Vagina (tissue), 2 donors: Measurements from ENCODE around the gene NUP93. TPM values are rescaled to one million over a fixed set of nuclear protein-coding genes. Genes with fewer than 3 reads are reported as not detected.

Experiments
- DNase-seq, 2 donors: peaks; one replicate each; pipeline ENCODE4 v3.0.0-alpha.2; 2017; ENCODE audit errors: extremely low spot score in 2 of 2
- H3K27ac ChIP-seq: fragments of 200-600 bp; sonication (generic); one replicate; pipeline ENCODE4 v1.5.1; 2019
- H3K27me3 ChIP-seq: fragments of 200-600 bp; sonication (generic); one replicate; pipeline ENCODE4 v1.5.1; 2019
- H3K36me3 ChIP-seq, 2 donors: fragments of 200-600 bp; sonication (generic); one replicate each; pipeline ENCODE4 v1.5.1; 2017 to 2019
- H3K4me1 ChIP-seq: fragments of 200-600 bp; sonication (generic); one replicate; pipeline ENCODE4 v1.5.1; 2019
- H3K4me3 ChIP-seq, 2 donors: fragments of 200-600 bp; sonication (generic); 1 replicate in 1 of 2; 2 replicates in 1 of 2; pipeline ENCODE4 v1.5.1; 2016 to 2019
- H3K9me3 ChIP-seq: fragments of 200-600 bp; sonication (generic); one replicate; pipeline ENCODE4 v1.5.1; 2019
- POLR2A ChIP-seq, 2 donors: fragments of 450-650 bp; IDR thresholded peaks; one replicate each; pipeline ENCODE4 v1.6.1; 2017; ENCODE audit warnings: antibody characterized with exemption in 2 of 2, mild to moderate bottlenecking in 2 of 2, moderate library complexity in 2 of 2
- POLR2AphosphoS5 ChIP-seq, 2 donors: sonication (generic); formaldehyde crosslinking; IDR thresholded peaks; one replicate each; pipeline ENCODE4 v1.9.0; 2017; ENCODE audit warnings: antibody characterized with exemption in 2 of 2, mild to moderate bottlenecking in 2 of 2, low read depth in 1 of 2; ENCODE audit not compliant: insufficient read depth in 1 of 2
- intact Hi-C: fragments of 100-400 bp; cut with DNase I; formaldehyde crosslinking; loops from one replicate; pipeline ENCODE4 v1.15.1; 2023
- total RNA-seq: library from RNA; depleted of rRNA; stranded (reverse); fragments of >200 nt; gene quantifications from one replicate; pipeline ENCODE4 v1.2.3, GENCODE V29; 2016
- TF ChIP-seq, protein P1 (sequence below), 3 experiments: fragments of 450-650 bp in 2 of 3; fragments of 200-600 bp in 1 of 3; sonication (generic) in 1 of 3; IDR thresholded peaks; one replicate each; pipeline ENCODE4 v1.5.1; 2017 to 2019; ENCODE audit warnings: antibody characterized with exemption in 3 of 3, mild to moderate bottlenecking in 2 of 3, moderate library complexity in 2 of 3

NUP93 gene
- total RNA-seq, 1 donor from 2014 or later, result 43.7 TPM

DNA sequence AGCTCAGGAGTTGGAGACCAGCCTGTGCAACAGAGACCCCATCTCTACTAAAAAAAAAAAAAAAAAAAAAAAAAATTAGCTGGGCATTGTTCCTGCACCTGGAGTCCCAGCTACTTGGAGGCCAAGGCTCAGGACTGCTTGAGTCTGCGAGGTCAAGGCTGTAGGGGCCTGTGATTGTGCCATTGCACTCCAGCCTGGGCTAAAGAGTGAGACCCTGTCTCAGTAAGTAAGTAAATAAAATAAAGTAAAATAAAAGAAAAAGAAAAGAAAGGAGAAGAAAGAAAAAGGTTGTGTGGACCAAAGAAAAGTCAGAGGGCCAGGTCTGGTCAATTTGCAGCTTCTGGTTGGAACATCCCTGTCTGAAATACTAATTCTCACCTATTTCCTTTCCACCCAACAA lies 29.3 kb upstream of the NUP93 start:
- H3K27ac ChIP-seq, result no peak overlapping the region
- no peaks in the 10 kb centered on the region for H3K36me3 ChIP-seq
- intact Hi-C loops, result loop anchor here (5.0 to 10.0 kb wide), 2 partner anchors 98 to 186 kb away; no protein-coding TSS in a partner anchor
- peak in 1 of 2 donors; percentile 64 for DNase-seq
- no peaks in the 10 kb centered on the region for H3K9me3 ChIP-seq
- TF ChIP-seq, protein P1, sequence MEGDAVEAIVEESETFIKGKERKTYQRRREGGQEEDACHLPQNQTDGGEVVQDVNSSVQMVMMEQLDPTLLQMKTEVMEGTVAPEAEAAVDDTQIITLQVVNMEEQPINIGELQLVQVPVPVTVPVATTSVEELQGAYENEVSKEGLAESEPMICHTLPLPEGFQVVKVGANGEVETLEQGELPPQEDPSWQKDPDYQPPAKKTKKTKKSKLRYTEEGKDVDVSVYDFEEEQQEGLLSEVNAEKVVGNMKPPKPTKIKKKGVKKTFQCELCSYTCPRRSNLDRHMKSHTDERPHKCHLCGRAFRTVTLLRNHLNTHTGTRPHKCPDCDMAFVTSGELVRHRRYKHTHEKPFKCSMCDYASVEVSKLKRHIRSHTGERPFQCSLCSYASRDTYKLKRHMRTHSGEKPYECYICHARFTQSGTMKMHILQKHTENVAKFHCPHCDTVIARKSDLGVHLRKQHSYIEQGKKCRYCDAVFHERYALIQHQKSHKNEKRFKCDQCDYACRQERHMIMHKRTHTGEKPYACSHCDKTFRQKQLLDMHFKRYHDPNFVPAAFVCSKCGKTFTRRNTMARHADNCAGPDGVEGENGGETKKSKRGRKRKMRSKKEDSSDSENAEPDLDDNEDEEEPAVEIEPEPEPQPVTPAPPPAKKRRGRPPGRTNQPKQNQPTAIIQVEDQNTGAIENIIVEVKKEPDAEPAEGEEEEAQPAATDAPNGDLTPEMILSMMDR (IDR thresholded peaks at IDR 0.05), result no peak
- TF ChIP-seq POLR2AphosphoS5 (IDR thresholded peaks at IDR 0.05; ENCODE audit: insufficient read depth in 1 of 2, low read depth in 1 of 2) (no peak), POLR2A (IDR thresholded peaks at IDR 0.05) (no peak)
- no peaks in the 10 kb centered on the region for H3K27me3 ChIP-seq
- H3K4me3 ChIP-seq, result no peak overlapping the region
- H3K4me1 ChIP-seq, result no peaks in the 10 kb centered on the region

DNA sequence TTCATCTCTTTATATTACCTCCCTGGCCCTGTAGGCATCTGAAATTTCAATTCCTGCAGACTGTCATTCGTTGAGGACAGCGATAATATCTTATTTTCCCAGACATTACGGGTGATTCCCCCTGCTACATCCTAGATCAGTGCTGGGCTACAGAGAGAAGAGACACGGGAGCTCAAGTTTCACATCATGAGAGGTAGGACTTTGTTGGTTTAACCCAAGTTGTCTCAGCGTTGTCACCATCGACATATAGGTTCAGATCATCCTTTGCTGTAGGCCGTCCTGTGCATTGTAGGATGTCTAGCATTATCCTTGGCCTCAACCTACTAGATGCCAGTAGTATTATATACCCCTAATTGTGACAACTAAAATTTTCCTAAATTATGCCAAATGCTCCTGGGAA lies 28.4 kb upstream of the NUP93 start:
- Histone ChIP-seq H3K4me3 (no peak overlapping the region), H3K4me1 (no peaks in the 10 kb centered on the region), H3K27me3 (no peaks in the 10 kb centered on the region), H3K27ac (no peak overlapping the region), H3K36me3 (no peaks in the 10 kb centered on the region), H3K9me3 (no peaks in the 10 kb centered on the region)
- TF ChIP-seq, protein P1 (IDR thresholded peaks at IDR 0.05), result no peak
- TF ChIP-seq POLR2A (IDR thresholded peaks at IDR 0.05), result no peak
- no peak for TF ChIP-seq POLR2AphosphoS5 (IDR thresholded peaks at IDR 0.05; ENCODE audit: insufficient read depth in 1 of 2, low read depth in 1 of 2)
- intact Hi-C loops, result loop anchor here (5.0 to 10.0 kb wide), 2 partner anchors 99 to 187 kb away; no protein-coding TSS in a partner anchor
- no peak for DNase-seq

DNA sequence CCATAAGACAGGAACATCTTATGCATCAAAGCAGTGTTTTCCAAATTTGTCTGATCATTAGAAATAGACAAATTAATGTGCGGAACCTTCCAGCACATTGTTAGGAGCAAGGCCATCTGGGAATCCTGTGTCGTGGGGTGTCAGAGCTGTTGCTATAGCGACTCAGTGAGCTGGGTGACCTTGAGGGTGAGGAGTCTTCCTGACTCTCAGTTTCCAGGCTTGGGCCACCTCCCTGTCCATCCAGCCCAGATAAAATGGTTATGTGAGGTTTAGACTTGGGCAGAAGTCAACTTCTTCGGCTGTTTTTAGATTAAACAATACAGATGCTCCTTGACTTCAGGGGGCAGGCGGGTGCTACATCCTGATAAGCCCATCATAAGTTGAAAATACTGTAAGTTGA lies 27.1 kb upstream of the NUP93 start:
- no peaks in the 10 kb centered on the region for H3K9me3 ChIP-seq
- no peak overlapping the region for H3K27ac ChIP-seq
- no peaks in the 10 kb centered on the region for H3K4me1 ChIP-seq
- no peaks in the 10 kb centered on the region for H3K27me3 ChIP-seq
- no peak overlapping the region for H3K4me3 ChIP-seq
- intact Hi-C loops, result loop anchor here (5.0 to 10.0 kb wide), 2 partner anchors 101 to 188 kb away; no protein-coding TSS in a partner anchor
- peak in 1 of 2 donors; percentile 81 for DNase-seq
- TF ChIP-seq POLR2A (IDR thresholded peaks at IDR 0.05) (no peak), POLR2AphosphoS5 (IDR thresholded peaks at IDR 0.05; ENCODE audit: insufficient read depth in 1 of 2, low read depth in 1 of 2) (no peak)
- TF ChIP-seq, protein P1 (IDR thresholded peaks at IDR 0.05), result no peak
- H3K36me3 ChIP-seq, result no peaks in the 10 kb centered on the region

DNA sequence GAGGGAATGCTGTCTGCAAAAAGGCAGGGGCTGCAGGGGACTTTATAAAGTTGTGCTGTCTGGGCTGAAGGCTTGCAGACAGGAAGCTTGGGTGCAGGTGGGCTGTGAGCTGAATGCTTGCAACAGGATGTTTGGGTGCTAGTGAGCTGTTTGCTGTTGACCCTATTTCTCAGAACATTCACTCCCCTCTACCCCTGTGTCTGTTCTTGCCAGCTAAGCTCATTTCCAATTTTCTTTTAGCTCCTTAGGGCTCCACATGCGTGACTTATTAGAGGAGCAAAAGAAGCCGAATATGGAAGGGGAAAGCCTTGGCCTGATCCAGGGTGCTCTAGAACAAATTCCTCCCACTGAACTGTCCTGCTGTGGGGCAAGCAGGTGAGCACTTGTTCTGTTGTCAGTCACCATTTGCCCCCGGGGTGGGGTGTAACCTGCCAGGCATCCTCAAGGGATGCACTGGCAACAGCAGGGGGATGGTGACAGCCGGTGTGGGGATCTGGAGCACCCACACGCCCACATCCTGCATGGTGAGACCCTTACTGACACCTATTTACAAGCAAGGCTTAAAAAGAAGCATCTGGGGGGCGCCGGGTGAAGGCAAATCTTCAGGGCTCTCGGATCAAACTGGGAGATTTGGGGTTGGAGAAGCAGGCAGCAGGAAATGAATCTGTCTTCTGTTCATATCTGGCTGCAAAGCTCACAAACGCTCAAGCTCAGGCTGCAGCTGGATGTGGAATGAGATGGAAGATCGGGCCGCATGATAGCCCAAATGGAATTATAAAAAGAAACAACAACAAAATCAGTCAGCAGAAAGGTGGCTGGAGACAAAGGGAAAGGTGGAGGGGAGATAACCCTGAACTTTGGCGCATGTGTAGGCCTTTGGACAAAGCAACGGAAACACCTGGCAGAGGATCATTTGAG lies 21.1 kb upstream of the NUP93 start:
- H3K4me3 ChIP-seq, result peak overlapping the region in 1 of 2 donors; percentile 13
- H3K27me3 ChIP-seq, result no peaks in the 10 kb centered on the region
- no peaks in the 10 kb centered on the region for H3K9me3 ChIP-seq
- no peak for TF ChIP-seq POLR2AphosphoS5 (IDR thresholded peaks at IDR 0.05; ENCODE audit: insufficient read depth in 1 of 2, low read depth in 1 of 2)
- TF ChIP-seq, protein P1 (IDR thresholded peaks at IDR 0.05), result no peak
- no peak for TF ChIP-seq POLR2A (IDR thresholded peaks at IDR 0.05)
- H3K4me1 ChIP-seq, result no peaks in the 10 kb centered on the region
- intact Hi-C loops, result loop anchor here (10.0 kb wide), 1 partner anchor 194 kb away; no protein-coding TSS in a partner anchor
- DNase-seq, result peak in 1 of 2 donors; percentile 52
- H3K27ac ChIP-seq, result no peak overlapping the region
- no peaks in the 10 kb centered on the region for H3K36me3 ChIP-seq
